Measurements from ENCODE around the gene TEAD3. TPM values are rescaled to one million over a fixed set of nuclear protein-coding genes. Genes with fewer than 3 reads are reported as not detected.

The TEAD3 gene
- total RNA-seq, 4 donors from 2014 or later = 11.5 to 14.8 (median 13.5) TPM

DNA sequence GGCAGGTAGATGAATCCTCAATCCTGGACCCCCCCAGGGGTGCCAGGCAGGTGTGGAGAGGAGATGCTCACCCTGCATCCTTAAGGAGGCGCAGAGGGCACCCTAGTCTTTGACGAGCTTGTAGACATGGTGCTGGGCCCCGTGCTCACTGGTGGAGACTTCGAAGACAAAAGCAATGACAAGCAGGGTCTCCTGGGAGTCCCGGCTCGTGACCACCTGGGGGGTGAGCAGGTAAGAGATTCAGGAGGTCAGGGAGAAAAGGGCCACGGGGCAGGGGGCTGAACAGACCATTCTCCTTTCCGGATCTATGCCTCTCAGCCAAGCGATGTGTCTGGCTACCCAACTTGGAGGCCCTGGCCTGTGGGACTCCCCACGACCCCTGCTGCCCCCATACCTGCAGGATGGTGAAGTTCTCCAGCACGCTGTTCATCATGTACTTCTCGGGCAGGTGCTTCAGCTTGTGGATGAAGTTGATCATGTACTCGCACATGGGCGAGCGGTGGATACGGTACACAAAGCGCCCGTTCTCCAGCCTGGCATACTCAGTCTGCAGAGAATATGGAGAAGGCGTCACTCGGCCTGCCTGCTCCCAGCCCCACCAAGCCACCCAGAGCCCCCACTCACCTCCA lies 21.8 kb downstream of the TEAD3 start:
- no peaks in the 10 kb centered on the region for H3K9me3 ChIP-seq
- TF ChIP-seq, protein P1, sequence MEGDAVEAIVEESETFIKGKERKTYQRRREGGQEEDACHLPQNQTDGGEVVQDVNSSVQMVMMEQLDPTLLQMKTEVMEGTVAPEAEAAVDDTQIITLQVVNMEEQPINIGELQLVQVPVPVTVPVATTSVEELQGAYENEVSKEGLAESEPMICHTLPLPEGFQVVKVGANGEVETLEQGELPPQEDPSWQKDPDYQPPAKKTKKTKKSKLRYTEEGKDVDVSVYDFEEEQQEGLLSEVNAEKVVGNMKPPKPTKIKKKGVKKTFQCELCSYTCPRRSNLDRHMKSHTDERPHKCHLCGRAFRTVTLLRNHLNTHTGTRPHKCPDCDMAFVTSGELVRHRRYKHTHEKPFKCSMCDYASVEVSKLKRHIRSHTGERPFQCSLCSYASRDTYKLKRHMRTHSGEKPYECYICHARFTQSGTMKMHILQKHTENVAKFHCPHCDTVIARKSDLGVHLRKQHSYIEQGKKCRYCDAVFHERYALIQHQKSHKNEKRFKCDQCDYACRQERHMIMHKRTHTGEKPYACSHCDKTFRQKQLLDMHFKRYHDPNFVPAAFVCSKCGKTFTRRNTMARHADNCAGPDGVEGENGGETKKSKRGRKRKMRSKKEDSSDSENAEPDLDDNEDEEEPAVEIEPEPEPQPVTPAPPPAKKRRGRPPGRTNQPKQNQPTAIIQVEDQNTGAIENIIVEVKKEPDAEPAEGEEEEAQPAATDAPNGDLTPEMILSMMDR (IDR thresholded peaks at IDR 0.05 in 4 of 5, conservative IDR thresholded peaks at IDR 0.05 in 1 of 5) = no peak
- TF ChIP-seq POLR2A (IDR thresholded peaks at IDR 0.05) = no peak
- DNase-seq (no peak), ATAC-seq (no peak)
- H3K27ac ChIP-seq = no peak overlapping the region
- in situ Hi-C loops (cut with MboI; ENCODE audit: low sequenced_read_pairs in 4 of 4) (no loop called here), intact Hi-C loops (cut with DNase I; ENCODE audit: low total_unique reads) (no loop called here)
- H3K4me1 ChIP-seq = peaks cover 7 to 15% of the 10 kb centered on the region in 2 donors
- H3K4me3 ChIP-seq = no peak overlapping the region
- peaks cover 0 to 34% of the 10 kb centered on the region in 2 donors for H3K36me3 ChIP-seq
- H3K27me3 ChIP-seq = no peaks in the 10 kb centered on the region

DNA sequence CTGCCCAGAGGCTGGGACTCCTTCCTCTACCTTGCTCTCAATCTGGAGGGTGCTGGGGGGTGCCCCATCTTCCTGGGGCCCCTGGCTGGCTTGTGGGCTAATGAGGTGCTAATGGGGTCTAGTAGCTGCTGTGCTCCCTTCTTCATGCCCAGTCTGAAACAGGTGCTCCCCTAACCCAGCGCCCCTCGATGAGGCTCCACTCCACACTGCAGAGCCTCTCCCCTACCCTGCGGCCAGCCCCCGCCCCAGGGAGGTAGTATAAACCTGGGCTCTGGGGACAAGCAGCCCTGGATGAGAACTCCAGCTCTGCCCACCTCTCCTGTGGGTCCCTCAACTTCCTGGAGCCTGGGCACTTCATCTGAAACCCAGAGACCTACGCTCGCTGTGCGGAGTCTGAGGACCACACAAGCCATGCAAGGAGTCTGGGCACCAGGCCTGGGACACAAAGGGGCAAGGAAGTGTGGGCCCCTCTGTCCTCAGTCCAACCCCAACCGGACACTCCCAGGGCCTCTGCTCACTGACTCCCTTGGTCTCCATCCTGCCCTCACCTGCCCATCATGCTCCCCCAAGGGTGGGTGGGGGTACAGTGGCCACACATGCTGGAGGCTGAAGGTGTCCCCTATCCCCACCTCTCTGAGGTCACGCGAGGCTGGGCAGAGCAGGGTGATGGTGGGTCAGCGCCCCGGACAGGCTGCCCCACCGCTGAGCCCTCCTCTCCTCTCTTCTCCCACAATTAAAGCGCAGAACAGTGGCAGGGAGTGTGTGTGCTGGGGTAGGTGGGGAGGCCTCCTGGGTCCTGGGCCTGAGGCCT lies 22.5 kb downstream of the TEAD3 start:
- no peak for DNase-seq
- H3K27me3 ChIP-seq = no peaks in the 10 kb centered on the region
- peaks cover 14 to 22% of the 10 kb centered on the region in 2 donors for H3K4me1 ChIP-seq
- peaks cover 0 to 36% of the 10 kb centered on the region in 2 donors for H3K36me3 ChIP-seq
- in situ Hi-C loops (cut with MboI; ENCODE audit: low sequenced_read_pairs in 4 of 4) = no loop called here
- no peak for TF ChIP-seq POLR2A (IDR thresholded peaks at IDR 0.05)
- TF ChIP-seq, protein P1 (IDR thresholded peaks at IDR 0.05 in 4 of 5, conservative IDR thresholded peaks at IDR 0.05 in 1 of 5) = no peak
- no peak overlapping the region for H3K27ac ChIP-seq
- no peak overlapping the region for H3K4me3 ChIP-seq
- intact Hi-C loops (cut with DNase I; ENCODE audit: low total_unique reads) = no loop called here
- no peaks in the 10 kb centered on the region for H3K9me3 ChIP-seq
- no peak for ATAC-seq

DNA sequence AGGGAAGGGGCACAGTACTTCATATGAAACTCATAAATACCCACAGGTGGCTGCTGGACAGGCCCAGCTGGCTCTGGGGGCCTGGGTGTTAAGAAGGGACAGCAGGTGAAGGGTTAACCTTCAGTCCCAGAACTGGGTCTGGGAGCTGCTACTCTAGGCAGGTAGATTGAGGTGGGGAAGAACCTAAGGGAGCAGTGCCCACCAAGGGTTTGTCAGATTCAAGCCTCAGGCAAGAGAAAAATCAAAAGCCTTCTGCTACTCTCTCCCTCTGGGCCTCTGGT lies 23.1 kb downstream of the TEAD3 start:
- TF ChIP-seq POLR2A (IDR thresholded peaks at IDR 0.05) = no peak
- TF ChIP-seq, protein P1 (IDR thresholded peaks at IDR 0.05 in 4 of 5, conservative IDR thresholded peaks at IDR 0.05 in 1 of 5) = no peak
- Histone ChIP-seq H3K4me1 (peaks cover 16 to 27% of the 10 kb centered on the region in 2 donors), H3K9me3 (no peaks in the 10 kb centered on the region), H3K27me3 (no peaks in the 10 kb centered on the region), H3K4me3 (no peak overlapping the region), H3K36me3 (peaks cover 0 to 36% of the 10 kb centered on the region in 2 donors), H3K27ac (no peak overlapping the region)
- in situ Hi-C loops (cut with MboI; ENCODE audit: low sequenced_read_pairs in 4 of 4) = no loop called here
- intact Hi-C loops (cut with DNase I; ENCODE audit: low total_unique reads) = no loop called here
- no peak for DNase-seq
- no peak for ATAC-seq

DNA sequence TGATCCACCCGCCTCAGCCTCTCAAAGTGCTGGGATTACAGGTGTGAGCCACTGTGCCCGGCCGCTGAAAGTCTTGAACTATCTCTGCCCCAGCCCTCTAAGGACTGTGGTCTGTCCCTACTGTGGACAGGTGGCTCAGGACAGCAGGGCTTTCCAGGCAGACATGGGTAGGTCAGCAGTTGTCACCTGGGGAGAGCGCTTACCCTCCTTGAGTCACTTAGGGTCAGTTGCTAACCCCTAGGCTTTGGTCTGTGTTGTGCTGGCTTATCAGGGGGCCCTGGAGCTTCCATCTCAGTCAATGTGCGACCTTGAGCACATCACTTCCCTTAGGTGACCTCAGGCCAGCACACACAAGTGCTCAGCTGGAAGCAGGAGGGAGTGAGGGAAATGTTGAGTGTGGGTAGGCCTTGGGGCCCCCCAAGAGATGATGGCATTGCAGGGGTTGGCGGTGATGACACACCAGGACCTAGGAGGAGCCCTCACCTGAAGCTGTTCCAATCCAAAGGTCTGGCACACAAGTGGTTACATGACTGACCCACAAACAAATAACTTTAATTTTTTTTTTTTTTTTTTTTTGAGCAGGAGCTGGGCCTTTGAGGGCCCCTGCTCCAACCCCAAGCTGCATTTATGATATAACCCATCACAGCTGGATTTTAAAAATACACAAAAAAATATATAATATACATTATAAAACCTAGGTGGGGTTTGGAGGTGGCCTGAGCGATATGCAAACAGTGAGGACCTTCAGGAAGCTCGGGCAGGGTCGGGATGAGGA lies 23.6 kb downstream of the TEAD3 start:
- TF ChIP-seq, protein P1 (IDR thresholded peaks at IDR 0.05 in 4 of 5, conservative IDR thresholded peaks at IDR 0.05 in 1 of 5) = no peak
- no peak for TF ChIP-seq POLR2A (IDR thresholded peaks at IDR 0.05)
- H3K4me1 ChIP-seq = peaks cover 16 to 27% of the 10 kb centered on the region in 2 donors
- H3K27ac ChIP-seq = peak overlapping the region in 1 of 4 donors; percentile 92
- no peaks in the 10 kb centered on the region for H3K9me3 ChIP-seq
- peaks cover 0 to 34% of the 10 kb centered on the region in 2 donors for H3K36me3 ChIP-seq
- ATAC-seq (no peak), DNase-seq (no peak)
- no peaks in the 10 kb centered on the region for H3K27me3 ChIP-seq
- no peak overlapping the region for H3K4me3 ChIP-seq
- in situ Hi-C loops (cut with MboI; ENCODE audit: low sequenced_read_pairs in 4 of 4) = no loop called here
- intact Hi-C loops (cut with DNase I; ENCODE audit: low total_unique reads) = no loop called here

Measured in gastrocnemius medialis (tissue), 4 donors.